SU-DHL-6 (cell line): ENCODE data around the gene BAK1.
A peak's percentile ranks its signal among the peaks of the same experiment; 100 is the strongest.

Experiments
- H2AFZ ChIP-seq: fragments of 200-600 bp; sonication (generic); 2 replicates; pipeline ENCODE4 v1.6.1; 2014; ENCODE audit warnings: low read depth, mild to moderate bottlenecking, moderate library complexity, mixed read lengths, antibody characterized with exemption, low read length; ENCODE audit not compliant: severe bottlenecking
- H3F3A ChIP-seq: fragments of 200-600 bp; shearing (Covaris generic); 2 replicates; pipeline ENCODE4 v1.6.0; 2016; ENCODE audit warnings: antibody characterized with exemption, mild to moderate bottlenecking; ENCODE audit not compliant: insufficient read depth
- H3K27ac ChIP-seq: fragments of 200-600 bp; sonication (generic); 2 replicates; pipeline ENCODE4 v1.5.1; 2016; ENCODE audit warnings: low read depth, mild to moderate bottlenecking, low read length, moderate library complexity, mixed read lengths
- H3K27me3 ChIP-seq: fragments of 200-600 bp; sonication (generic), shearing (Covaris generic); 2 replicates; pipeline ENCODE4 v1.6.0; 2014; ENCODE audit warnings: mild to moderate bottlenecking, low read length
- H3K36me3 ChIP-seq: fragments of 200-600 bp; sonication (generic); 2 replicates; pipeline ENCODE4 v1.6.1; 2014; ENCODE audit warnings: mild to moderate bottlenecking, low read length, mixed read lengths
- H3K4me2 ChIP-seq: fragments of 300-600, 200-600 bp; shearing (Covaris generic), sonication (generic); 2 replicates; pipeline ENCODE4 v1.6.0; 2014; ENCODE audit warnings: low read length, low read depth, mild to moderate bottlenecking; ENCODE audit not compliant: poor library complexity, severe bottlenecking
- H3K4me3 ChIP-seq: fragments of 200-600 bp; sonication (generic); 2 replicates; pipeline ENCODE4 v1.5.1; 2014; ENCODE audit warnings: antibody characterized with exemption, low read length, mild to moderate bottlenecking, mixed read lengths; ENCODE audit not compliant: insufficient read depth, poor library complexity, severe bottlenecking
- H3K79me2 ChIP-seq: fragments of 200-600 bp; sonication (generic); 2 replicates; pipeline ENCODE4 v1.6.1; 2014; ENCODE audit warnings: mild to moderate bottlenecking, low read length, moderate library complexity; ENCODE audit not compliant: insufficient read depth
- H3K9ac ChIP-seq: fragments of 200-600 bp; sonication (generic); 2 replicates; pipeline ENCODE4 v1.7.0; 2014; ENCODE audit warnings: mild to moderate bottlenecking, low read length
- H3K9me2 ChIP-seq: fragments of 200-600 bp; sonication (generic); replicated peaks from 2 replicates; pipeline ENCODE4 v1.6.1; 2014; ENCODE audit warnings: low read length; ENCODE audit not compliant: insufficient read depth
- H3K9me3 ChIP-seq: fragments of 200-600 bp; sonication (generic); 2 replicates; pipeline ENCODE4 v1.6.1; 2014; ENCODE audit warnings: low read length, mixed read lengths; ENCODE audit not compliant: insufficient read depth
- H4K20me1 ChIP-seq: fragments of 200-600 bp; sonication (generic); 2 replicates; pipeline ENCODE4 v1.6.1; 2014; ENCODE audit warnings: low read depth, mild to moderate bottlenecking, antibody characterized with exemption, low read length, moderate library complexity, mixed read lengths
- CTCF ChIP-seq: fragments of 200-600 bp; sonication (generic); IDR thresholded peaks from one replicate; pipeline ENCODE4 v1.5.1; 2017; ENCODE audit warnings: antibody characterized with exemption, mild to moderate bottlenecking, low read length, moderate library complexity; ENCODE audit not compliant: insufficient read depth, poor library complexity, severe bottlenecking
- EZH2phosphoT487 ChIP-seq: fragments of 200-600 bp; sonication (generic), shearing (Covaris generic); conservative IDR thresholded peaks from 2 replicates; pipeline ENCODE4 v1.6.1; 2018; ENCODE audit warnings: mild to moderate bottlenecking, antibody characterized with exemption, low read length, moderate library complexity, mixed read lengths

The BAK1 gene

GRCh38 chr6:33591424-33592032 is 11.5 kb upstream of the BAK1 start:
- Histone ChIP-seq H3K9ac (no peak overlapping the region), H3K4me2 (no peak overlapping the region), H2AFZ (no peak overlapping the region), H3K9me3 (no peaks in the 10 kb centered on the region), H3K36me3 (no peaks in the 10 kb centered on the region), H3K79me2 (no peaks in the 10 kb centered on the region), H3F3A (peaks cover 18% of the 10 kb centered on the region), H3K9me2 (no peaks in the 10 kb centered on the region), H3K4me3 (no peak overlapping the region), H3K27ac (peak overlapping the region; percentile 12; the same call in 1 of the 2 replicates), H3K27me3 (no peaks in the 10 kb centered on the region), H4K20me1 (no peaks in the 10 kb centered on the region)
- TF ChIP-seq EZH2phosphoT487: peak; percentile 87; the same call in 1 of the 2 replicates
- no peak for TF ChIP-seq CTCF

GRCh38 chr6:33590531-33591198 is 10.6 kb upstream of the BAK1 start:
- H2AFZ ChIP-seq: no peak overlapping the region
- no peaks in the 10 kb centered on the region for H3K9me2 ChIP-seq
- H3K27me3 ChIP-seq: no peaks in the 10 kb centered on the region
- no peak overlapping the region for H3K9ac ChIP-seq
- H3K4me2 ChIP-seq: no peak overlapping the region
- peaks cover 18% of the 10 kb centered on the region for H3F3A ChIP-seq
- no peak for TF ChIP-seq EZH2phosphoT487
- H3K27ac ChIP-seq: no peak overlapping the region
- no peak overlapping the region for H3K4me3 ChIP-seq
- no peaks in the 10 kb centered on the region for H3K36me3 ChIP-seq
- no peaks in the 10 kb centered on the region for H3K9me3 ChIP-seq
- H3K79me2 ChIP-seq: no peaks in the 10 kb centered on the region
- no peaks in the 10 kb centered on the region for H4K20me1 ChIP-seq

GRCh38 chr6:33589731-33590530 is 9.9 kb upstream of the BAK1 start:
- H3K9ac ChIP-seq: no peak overlapping the region
- no peaks in the 10 kb centered on the region for H3K9me2 ChIP-seq

More at GRCh38 chr6:33589731-33590530, 9.9 kb upstream of the BAK1 start:
- peak; percentile 92 for TF ChIP-seq CTCF
- TF ChIP-seq EZH2phosphoT487: no peak
- H3K79me2 ChIP-seq: no peaks in the 10 kb centered on the region
- H3K4me3 ChIP-seq: no peak overlapping the region
- no peaks in the 10 kb centered on the region for H3K9me3 ChIP-seq
- no peaks in the 10 kb centered on the region for H3K36me3 ChIP-seq
- H3F3A ChIP-seq: peaks cover 18% of the 10 kb centered on the region
- no peak overlapping the region for H2AFZ ChIP-seq
- H4K20me1 ChIP-seq: no peaks in the 10 kb centered on the region
- H3K27ac ChIP-seq: no peak overlapping the region
- H3K27me3 ChIP-seq: no peaks in the 10 kb centered on the region
- H3K4me2 ChIP-seq: no peak overlapping the region
